ENCODE measurements around the gene MYBL2. TPM values are rescaled to one million over a fixed set of nuclear protein-coding genes. Genes with fewer than 3 reads are reported as not detected.

MYBL2 gene
- total and polyA plus RNA-seq, 2 donors from 2014 or later = 1.3 TPM; not detected in 1

DNA sequence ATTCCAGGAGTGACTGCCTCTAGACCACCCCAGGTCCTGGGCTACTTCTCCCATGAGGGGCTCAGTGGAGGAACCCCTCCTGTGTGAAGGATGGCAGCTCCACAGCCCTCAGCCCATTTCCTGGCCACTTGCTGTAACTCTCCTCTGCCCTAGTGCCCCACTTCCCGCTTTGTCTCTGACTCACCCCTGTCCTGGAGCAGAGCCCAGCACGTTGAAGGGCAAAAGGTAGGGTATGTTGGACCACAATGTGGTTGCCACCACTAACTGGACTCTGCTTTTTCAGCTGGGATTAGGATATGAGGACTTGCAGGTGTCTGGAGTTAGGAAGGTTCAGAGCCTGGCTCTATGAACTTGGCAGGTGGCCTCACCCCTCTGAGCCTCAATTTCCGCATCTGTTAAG lies 2.4 kb downstream of the MYBL2 start:
- DNase-seq (no peak), FAIRE-seq (no peak)
- intact Hi-C loops (cut with DNase I) = no loop called here
- Histone ChIP-seq H3K9ac (ENCODE audit: low read length in 3 of 3) (no peak overlapping the region), H3K27ac (ENCODE audit: low read depth in 2 of 2, low read length in 2 of 2) (no peak overlapping the region), H3K27me3 (ENCODE audit: control insufficient read depth, insufficient read depth, low read length) (no peaks in the 10 kb centered on the region), H3K4me1 (ENCODE audit: control insufficient read depth in 2 of 3, insufficient read depth in 2 of 3, low read depth in 1 of 3, low read length in 3 of 3) (peaks cover 0 to 4% (median 0%) of the 10 kb centered on the region in 3 donors), H3K4me3 (ENCODE audit: low read length in 3 of 3) (no peak overlapping the region), H3K9me3 (ENCODE audit: control insufficient read depth in 2 of 3, insufficient read depth in 1 of 3, low read length in 3 of 3) (no peaks in the 10 kb centered on the region), H3K36me3 (ENCODE audit: control insufficient read depth in 2 of 3, insufficient read depth in 3 of 3, low read length in 3 of 3) (no peaks in the 10 kb centered on the region)
- TF ChIP-seq, protein P1, sequence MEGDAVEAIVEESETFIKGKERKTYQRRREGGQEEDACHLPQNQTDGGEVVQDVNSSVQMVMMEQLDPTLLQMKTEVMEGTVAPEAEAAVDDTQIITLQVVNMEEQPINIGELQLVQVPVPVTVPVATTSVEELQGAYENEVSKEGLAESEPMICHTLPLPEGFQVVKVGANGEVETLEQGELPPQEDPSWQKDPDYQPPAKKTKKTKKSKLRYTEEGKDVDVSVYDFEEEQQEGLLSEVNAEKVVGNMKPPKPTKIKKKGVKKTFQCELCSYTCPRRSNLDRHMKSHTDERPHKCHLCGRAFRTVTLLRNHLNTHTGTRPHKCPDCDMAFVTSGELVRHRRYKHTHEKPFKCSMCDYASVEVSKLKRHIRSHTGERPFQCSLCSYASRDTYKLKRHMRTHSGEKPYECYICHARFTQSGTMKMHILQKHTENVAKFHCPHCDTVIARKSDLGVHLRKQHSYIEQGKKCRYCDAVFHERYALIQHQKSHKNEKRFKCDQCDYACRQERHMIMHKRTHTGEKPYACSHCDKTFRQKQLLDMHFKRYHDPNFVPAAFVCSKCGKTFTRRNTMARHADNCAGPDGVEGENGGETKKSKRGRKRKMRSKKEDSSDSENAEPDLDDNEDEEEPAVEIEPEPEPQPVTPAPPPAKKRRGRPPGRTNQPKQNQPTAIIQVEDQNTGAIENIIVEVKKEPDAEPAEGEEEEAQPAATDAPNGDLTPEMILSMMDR (IDR thresholded peaks at IDR 0.05; ENCODE audit: borderline replicate concordance, extremely low read depth, insufficient read depth) = no peak

DNA sequence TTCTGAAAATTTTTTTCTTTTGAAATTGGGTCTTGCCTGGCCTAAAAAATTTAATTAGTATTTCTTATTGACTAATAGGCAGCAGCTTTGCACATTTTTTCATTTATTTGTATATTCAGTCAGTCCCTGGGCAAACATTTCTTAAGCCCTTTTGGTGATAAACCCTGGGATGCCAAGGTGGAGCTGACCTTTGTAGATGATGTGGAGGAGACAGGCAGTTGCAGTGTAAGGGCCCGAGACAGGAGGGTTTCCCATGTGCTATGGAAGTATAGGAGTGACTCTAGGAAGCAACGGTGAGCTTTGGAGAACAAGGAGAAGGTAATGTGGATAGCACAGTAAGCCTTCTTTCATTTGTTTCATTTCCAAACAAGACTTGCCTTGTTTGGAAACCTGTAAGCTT lies 3.5 kb downstream of the MYBL2 start:
- FAIRE-seq (no peak), DNase-seq (no peak)
- Histone ChIP-seq H3K4me3 (ENCODE audit: low read length in 3 of 3) (no peak overlapping the region), H3K36me3 (ENCODE audit: control insufficient read depth in 2 of 3, insufficient read depth in 3 of 3, low read length in 3 of 3) (no peaks in the 10 kb centered on the region), H3K9me3 (ENCODE audit: control insufficient read depth in 2 of 3, insufficient read depth in 1 of 3, low read length in 3 of 3) (no peaks in the 10 kb centered on the region), H3K27me3 (ENCODE audit: control insufficient read depth, insufficient read depth, low read length) (no peaks in the 10 kb centered on the region), H3K27ac (ENCODE audit: low read depth in 2 of 2, low read length in 2 of 2) (no peak overlapping the region), H3K9ac (ENCODE audit: low read length in 3 of 3) (no peak overlapping the region), H3K4me1 (ENCODE audit: control insufficient read depth in 2 of 3, insufficient read depth in 2 of 3, low read depth in 1 of 3, low read length in 3 of 3) (peaks cover 0 to 4% (median 0%) of the 10 kb centered on the region in 3 donors)
- TF ChIP-seq, protein P1 (IDR thresholded peaks at IDR 0.05; ENCODE audit: borderline replicate concordance, extremely low read depth, insufficient read depth) = no peak
- intact Hi-C loops (cut with DNase I) = no loop called here

DNA sequence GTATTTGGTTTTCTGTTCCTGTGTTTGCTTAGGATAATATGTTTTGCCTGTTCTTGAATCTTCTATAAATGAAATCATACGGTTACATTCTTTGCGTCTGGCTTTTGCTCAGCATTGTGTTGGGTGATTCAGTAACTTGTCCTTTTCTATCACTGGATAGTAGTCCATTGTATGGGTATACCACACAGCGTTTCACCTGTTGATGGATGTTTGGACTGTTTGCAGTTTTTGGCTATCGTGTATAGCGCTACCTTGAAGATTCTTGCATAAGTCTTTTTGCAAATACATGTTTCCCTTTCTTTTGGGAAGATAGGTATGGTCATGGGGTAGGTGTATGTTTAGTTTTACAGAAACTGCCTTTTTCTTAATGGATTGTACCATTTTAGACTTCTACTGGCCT lies 9.5 kb downstream of the MYBL2 start:
- TF ChIP-seq, protein P1 (IDR thresholded peaks at IDR 0.05; ENCODE audit: borderline replicate concordance, extremely low read depth, insufficient read depth) = no peak
- FAIRE-seq (no peak), DNase-seq (no peak)
- H3K27ac ChIP-seq (ENCODE audit: low read depth in 2 of 2, low read length in 2 of 2) = no peak overlapping the region
- H3K4me3 ChIP-seq (ENCODE audit: low read length in 3 of 3) = no peak overlapping the region
- no peaks in the 10 kb centered on the region for H3K4me1 ChIP-seq (ENCODE audit: control insufficient read depth in 2 of 3, insufficient read depth in 2 of 3, low read depth in 1 of 3, low read length in 3 of 3)
- H3K9ac ChIP-seq (ENCODE audit: low read length in 3 of 3) = no peak overlapping the region
- no peaks in the 10 kb centered on the region for H3K9me3 ChIP-seq (ENCODE audit: control insufficient read depth in 2 of 3, insufficient read depth in 1 of 3, low read length in 3 of 3)
- H3K36me3 ChIP-seq (ENCODE audit: control insufficient read depth in 2 of 3, insufficient read depth in 3 of 3, low read length in 3 of 3) = no peaks in the 10 kb centered on the region
- no peaks in the 10 kb centered on the region for H3K27me3 ChIP-seq (ENCODE audit: control insufficient read depth, insufficient read depth, low read length)
- intact Hi-C loops (cut with DNase I) = no loop called here

DNA sequence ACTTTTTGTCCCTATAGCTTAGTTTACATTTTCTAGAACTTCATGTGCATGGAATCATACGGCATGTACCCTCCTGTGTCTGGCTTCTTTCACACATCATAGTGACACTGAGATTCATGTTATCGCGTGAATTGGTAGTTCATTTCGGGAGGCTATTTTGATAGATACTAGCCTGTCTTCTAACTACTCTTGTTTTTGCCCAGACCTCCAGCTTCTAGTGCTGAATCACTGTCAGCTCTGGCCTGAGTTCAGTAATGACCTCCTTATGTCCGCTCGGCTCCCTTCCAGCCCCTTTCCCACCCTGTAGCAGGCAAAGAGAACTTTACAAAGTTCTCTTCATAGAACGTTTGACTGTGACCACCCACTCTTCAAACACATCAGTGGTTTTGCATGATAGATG lies 14.1 kb downstream of the MYBL2 start:
- Histone ChIP-seq H3K9ac (ENCODE audit: low read length in 3 of 3) (no peak overlapping the region), H3K36me3 (ENCODE audit: control insufficient read depth in 2 of 3, insufficient read depth in 3 of 3, low read length in 3 of 3) (no peaks in the 10 kb centered on the region), H3K4me3 (ENCODE audit: low read length in 3 of 3) (no peak overlapping the region), H3K27ac (ENCODE audit: low read depth in 2 of 2, low read length in 2 of 2) (no peak overlapping the region), H3K9me3 (ENCODE audit: control insufficient read depth in 2 of 3, insufficient read depth in 1 of 3, low read length in 3 of 3) (no peaks in the 10 kb centered on the region), H3K27me3 (ENCODE audit: control insufficient read depth, insufficient read depth, low read length) (no peaks in the 10 kb centered on the region), H3K4me1 (ENCODE audit: control insufficient read depth in 2 of 3, insufficient read depth in 2 of 3, low read depth in 1 of 3, low read length in 3 of 3) (no peaks in the 10 kb centered on the region)
- DNase-seq = no peak
- intact Hi-C loops (cut with DNase I) = no loop called here
- TF ChIP-seq, protein P1 (IDR thresholded peaks at IDR 0.05; ENCODE audit: borderline replicate concordance, extremely low read depth, insufficient read depth) = no peak
- FAIRE-seq = no peak

Measured in kidney (tissue), 14 donors.